DMS153 treated with DMSO at 0.1 percent for 48 hours (cell line): ENCODE measurements around the gene SORCS3.

Experiments
- DNase-seq: peaks from one replicate; lab custom pipeline; 2025; ENCODE audit not compliant: unreplicated experiment; lab: John Stamatoyannopoulos, UW

SORCS3 gene

GRCh38 chr10:104989880-104990279 lies 348.8 kb downstream of the SORCS3 start:
- no peak for DNase-seq

GRCh38 chr10:104993085-104993484 lies 352.0 kb downstream of the SORCS3 start:
- DNase-seq, result no peak

- no peak for DNase-seq
These were observed 360.2 kb downstream of the SORCS3 start for GRCh38 chr10:105001269-105001668.

GRCh38 chr10:105010411-105011121 lies 369.5 kb downstream of the SORCS3 start:
- no peak for DNase-seq

- DNase-seq, result no peak
These were observed 376.0 kb downstream of the SORCS3 start for GRCh38 chr10:105017116-105017515.

GRCh38 chr10:105017691-105018090 lies 376.6 kb downstream of the SORCS3 start:
- DNase-seq, result no peak

GRCh38 chr10:105023211-105024111 lies 382.4 kb downstream of the SORCS3 start:
- DNase-seq, result no peak

- no peak for DNase-seq
These were observed 383.1 kb downstream of the SORCS3 start for GRCh38 chr10:105024184-105024583.

- no peak for DNase-seq
These were observed 384.0 kb downstream of the SORCS3 start for GRCh38 chr10:105025092-105025491.

- no peak for DNase-seq
These were observed 385.5 kb downstream of the SORCS3 start for GRCh38 chr10:105026566-105026965.

- DNase-seq, result no peak
These were observed 388.2 kb downstream of the SORCS3 start for GRCh38 chr10:105029286-105029685.

- DNase-seq, result no peak
These were observed 395.9 kb downstream of the SORCS3 start for GRCh38 chr10:105037022-105037421.

- DNase-seq, result no peak
These were observed 400.9 kb downstream of the SORCS3 start for GRCh38 chr10:105041956-105042355.

GRCh38 chr10:105042906-105043552 lies 401.9 kb downstream of the SORCS3 start:
- no peak for DNase-seq

GRCh38 chr10:105044902-105045301 lies 403.8 kb downstream of the SORCS3 start:
- DNase-seq, result no peak

GRCh38 chr10:105056413-105056812 lies 415.3 kb downstream of the SORCS3 start:
- DNase-seq, result no peak

GRCh38 chr10:105062951-105063350 lies 421.9 kb downstream of the SORCS3 start:
- no peak for DNase-seq

- DNase-seq, result no peak
These were observed 422.7 kb downstream of the SORCS3 start for GRCh38 chr10:105063796-105064195.

- DNase-seq, result no peak
These were observed 427.4 kb downstream of the SORCS3 start for GRCh38 chr10:105068497-105068896.

- DNase-seq, result no peak
These were observed 429.2 kb downstream of the SORCS3 start for GRCh38 chr10:105070249-105070648.

GRCh38 chr10:105070952-105071351 lies 429.9 kb downstream of the SORCS3 start:
- no peak for DNase-seq

- DNase-seq, result no peak
These were observed 430.9 kb downstream of the SORCS3 start for GRCh38 chr10:105071980-105072379.
